ENCODE results near the gene PKD1.
"Not testable (repeated sequence)": the region's sequence is repeated elsewhere in the genome, so short reads cannot be mapped to it uniquely, and the experiment has no call there.

The PKD1 gene

GRCh38 chr16:2115591-2115973, 20.1 kb downstream of the PKD1 start:
- in situ Hi-C loops (cut with MboI; ENCODE audit: low pct_unique_long_range_greater_than_20kb, low sequenced_read_pairs, unreplicated experiment) = no loop called here
- no peak for DNase-seq (ENCODE audit: low spot score)
- no peak for TF ChIP-seq CTCF (IDR thresholded peaks at IDR 0.05; ENCODE audit: extremely low read depth, insufficient read depth, missing control alignments)

DNA sequence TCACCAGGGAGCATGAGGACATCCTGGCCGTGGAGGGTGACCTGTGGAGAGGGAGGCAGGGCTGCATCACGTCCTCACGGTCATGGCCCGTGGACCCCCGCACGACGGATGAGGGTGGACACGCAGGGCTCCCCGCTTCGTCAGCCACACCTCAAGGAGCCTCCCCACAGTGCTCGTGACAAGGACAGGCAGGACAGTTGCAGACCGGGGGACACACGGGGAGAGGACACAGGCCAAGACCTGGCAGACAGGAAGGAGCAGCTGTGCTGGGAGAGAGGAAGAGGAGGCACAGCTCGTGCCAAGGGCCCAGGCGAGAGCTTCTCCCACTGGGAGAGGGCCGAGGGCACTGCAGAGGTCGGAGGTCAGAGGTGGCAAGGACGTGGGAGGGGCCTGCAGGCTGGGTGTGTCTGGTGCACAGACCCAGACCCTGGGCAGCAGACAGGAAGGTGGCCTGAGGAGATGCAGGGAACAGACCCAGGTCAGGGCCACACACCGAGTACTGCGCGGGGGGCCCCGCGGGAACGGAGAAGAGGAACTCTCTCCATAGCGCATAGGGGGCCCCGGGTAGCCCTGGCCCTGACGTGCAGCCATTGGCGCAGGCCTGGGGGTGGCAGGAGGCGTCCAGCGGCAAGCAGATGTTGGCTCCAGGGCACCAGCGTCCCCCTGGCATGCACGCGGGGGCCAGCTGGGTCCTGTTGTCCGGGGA, 20.7 kb downstream of the PKD1 start:
- in situ Hi-C loops (cut with MboI; ENCODE audit: low pct_unique_long_range_greater_than_20kb, low sequenced_read_pairs, unreplicated experiment); DNase-seq (ENCODE audit: low spot score): not testable (repeated sequence)

DNA sequence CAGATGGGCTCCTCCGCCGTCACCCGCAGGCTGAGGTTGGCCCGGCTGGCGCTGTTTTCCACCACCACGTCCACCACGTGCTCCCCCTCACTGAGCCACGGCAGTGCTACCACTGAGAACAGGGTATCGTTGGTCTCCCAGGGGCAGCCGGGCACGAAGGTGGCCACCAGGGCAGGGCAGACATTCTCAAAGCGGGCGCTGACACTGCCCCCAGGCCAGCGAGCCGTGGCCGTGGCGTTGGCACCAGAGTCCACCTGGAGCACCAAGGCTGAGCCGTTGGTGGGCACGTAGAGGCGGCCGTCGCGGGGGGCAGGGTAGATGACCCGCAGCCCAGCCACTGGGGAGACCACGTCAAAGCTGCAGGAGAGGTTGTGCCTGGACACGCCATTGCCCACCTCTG, 21.5 kb downstream of the PKD1 start:
- DNase-seq (ENCODE audit: low spot score); in situ Hi-C loops (cut with MboI; ENCODE audit: low pct_unique_long_range_greater_than_20kb, low sequenced_read_pairs, unreplicated experiment): not testable (repeated sequence)

DNA sequence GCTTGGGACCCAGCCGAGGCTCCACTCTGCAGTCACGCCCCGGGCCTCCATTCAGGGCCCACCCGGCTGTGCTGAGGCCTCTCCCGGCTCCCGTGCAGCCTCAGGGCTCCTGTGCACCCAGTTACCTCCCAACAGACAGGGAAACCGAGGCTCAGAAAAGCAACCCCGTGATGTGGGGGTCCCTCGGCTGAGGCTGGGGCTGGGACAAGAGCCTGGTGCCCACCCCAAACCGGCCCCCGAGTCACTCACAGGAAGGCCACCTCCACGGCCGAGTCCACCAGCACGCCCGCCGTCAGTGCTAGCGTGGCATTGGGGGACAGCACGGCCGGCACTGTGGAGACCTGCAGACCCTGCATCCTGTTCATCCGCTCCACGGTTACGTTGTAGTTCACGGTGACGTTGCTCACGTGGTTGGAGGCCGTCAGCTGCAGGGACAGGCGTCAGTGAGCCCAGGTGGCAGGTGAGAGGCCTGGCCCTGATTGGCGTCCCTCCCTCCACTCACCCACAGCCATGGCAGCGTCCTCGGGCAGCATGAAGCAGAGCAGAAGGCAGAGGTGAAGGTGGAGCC, 23.1 kb downstream of the PKD1 start:
- in situ Hi-C loops (cut with MboI; ENCODE audit: low pct_unique_long_range_greater_than_20kb, low sequenced_read_pairs, unreplicated experiment); DNase-seq (ENCODE audit: low spot score): not testable (repeated sequence)

- in situ Hi-C loops (cut with MboI; ENCODE audit: low pct_unique_long_range_greater_than_20kb, low sequenced_read_pairs, unreplicated experiment); DNase-seq (ENCODE audit: low spot score): not testable (repeated sequence)
Observed at GRCh38 chr16:2111412-2112335, 24.0 kb downstream of the PKD1 start.

GRCh38 chr16:2111009-2111353, 24.7 kb downstream of the PKD1 start:
- DNase-seq (ENCODE audit: low spot score); in situ Hi-C loops (cut with MboI; ENCODE audit: low pct_unique_long_range_greater_than_20kb, low sequenced_read_pairs, unreplicated experiment): not testable (repeated sequence)

- DNase-seq (ENCODE audit: low spot score); in situ Hi-C loops (cut with MboI; ENCODE audit: low pct_unique_long_range_greater_than_20kb, low sequenced_read_pairs, unreplicated experiment): not testable (repeated sequence)
Observed at GRCh38 chr16:2110332-2111008, 25.2 kb downstream of the PKD1 start.

DNA sequence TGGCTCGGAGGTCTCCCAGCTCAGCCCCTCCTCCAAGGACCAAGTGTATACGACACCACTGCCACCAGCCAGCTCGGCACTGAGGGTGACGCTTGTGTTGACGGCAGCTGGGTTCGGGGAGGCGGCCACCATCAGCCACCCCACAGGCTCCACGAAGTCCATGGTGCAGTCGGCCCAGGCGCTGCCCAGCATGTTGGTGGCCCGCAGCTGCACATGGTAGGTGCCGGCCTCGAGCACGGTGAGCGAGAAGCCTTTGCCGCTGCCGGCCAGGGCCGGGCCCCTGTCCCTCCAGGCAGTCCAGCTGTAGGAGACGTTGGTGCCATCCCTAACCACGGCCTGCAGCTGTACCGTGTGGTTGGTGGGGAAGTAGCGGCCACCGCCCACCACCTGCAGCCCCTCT, 25.8 kb downstream of the PKD1 start:
- DNase-seq (ENCODE audit: low spot score); in situ Hi-C loops (cut with MboI; ENCODE audit: low pct_unique_long_range_greater_than_20kb, low sequenced_read_pairs, unreplicated experiment): not testable (repeated sequence)

DNA sequence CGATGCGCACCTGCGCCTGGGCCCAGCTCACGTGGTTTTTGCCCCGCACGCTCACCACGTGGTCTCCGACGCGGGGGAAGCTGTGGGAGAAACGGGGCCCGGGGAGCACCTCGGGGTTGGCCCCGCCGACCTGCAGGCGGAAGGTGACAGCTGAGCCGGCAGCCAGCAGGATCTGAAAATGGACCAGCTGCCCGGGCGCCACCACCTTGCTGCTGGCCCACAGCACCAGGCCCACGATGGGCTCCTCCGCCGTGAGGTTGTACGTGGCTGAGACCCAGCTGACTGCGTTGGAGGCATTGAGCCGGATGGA, 26.5 kb downstream of the PKD1 start:
- in situ Hi-C loops (cut with MboI; ENCODE audit: low pct_unique_long_range_greater_than_20kb, low sequenced_read_pairs, unreplicated experiment); DNase-seq (ENCODE audit: low spot score): not testable (repeated sequence)

DNA sequence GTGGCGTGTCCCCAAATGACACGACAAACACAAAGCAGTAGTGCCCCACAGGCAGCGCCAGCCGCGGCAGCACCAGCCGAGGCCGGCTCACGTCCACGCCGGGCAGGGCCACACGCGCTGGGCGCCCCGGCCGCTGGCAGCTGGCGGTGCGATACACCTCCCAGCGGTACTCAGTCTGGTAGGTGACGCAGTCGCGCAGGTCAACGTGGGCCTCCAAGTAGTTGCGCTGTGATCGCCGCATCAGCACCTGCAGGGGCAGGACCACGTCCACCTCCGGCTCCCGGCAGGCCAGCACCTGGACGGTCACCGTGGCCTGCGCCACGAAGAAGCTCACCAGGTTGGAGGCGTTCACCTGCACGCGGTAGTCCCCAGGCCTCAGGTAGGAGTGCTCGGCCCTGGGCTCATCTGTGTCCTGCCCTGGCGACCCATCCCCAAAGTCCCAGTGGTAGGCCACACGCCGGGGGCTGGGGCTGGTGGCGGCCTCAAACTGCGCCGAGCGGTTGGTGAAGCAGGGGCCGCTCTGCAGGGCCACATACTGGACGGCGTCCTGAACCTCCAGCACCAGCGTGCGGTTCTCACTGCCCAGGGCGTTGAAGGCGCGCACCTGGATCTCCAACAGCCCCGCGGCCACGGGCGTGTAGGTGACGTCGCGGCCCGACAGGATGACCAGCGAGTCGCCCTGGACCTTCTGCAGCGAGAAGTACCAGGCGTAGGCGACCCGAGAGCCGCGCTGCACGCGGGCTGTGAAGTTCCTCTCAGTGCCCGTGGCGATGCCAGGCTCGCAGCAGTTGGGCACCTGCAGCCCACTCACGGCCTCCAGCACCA, 27.0 kb downstream of the PKD1 start:
- in situ Hi-C loops (cut with MboI; ENCODE audit: low pct_unique_long_range_greater_than_20kb, low sequenced_read_pairs, unreplicated experiment); DNase-seq (ENCODE audit: low spot score): not testable (repeated sequence)

DNA sequence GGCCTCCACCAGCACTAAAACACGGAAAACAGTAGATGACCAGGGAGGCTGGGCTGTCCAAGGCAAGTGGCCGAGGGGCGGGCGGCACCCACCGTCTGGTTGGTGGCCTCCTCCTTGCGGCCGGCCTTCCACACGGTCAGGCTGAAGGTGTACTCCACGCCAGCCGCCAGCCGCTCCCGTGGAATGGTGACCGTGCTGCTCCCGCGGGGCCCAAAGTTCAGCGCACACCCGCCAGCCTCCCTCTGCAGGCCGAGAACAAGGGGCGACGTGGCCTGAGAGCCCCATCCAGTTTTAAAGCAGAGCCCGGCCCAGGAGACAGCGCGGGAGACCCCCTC, 27.9 kb downstream of the PKD1 start:
- DNase-seq (ENCODE audit: low spot score); in situ Hi-C loops (cut with MboI; ENCODE audit: low pct_unique_long_range_greater_than_20kb, low sequenced_read_pairs, unreplicated experiment): not testable (repeated sequence)

GRCh38 chr16:2107121-2107790, 28.4 kb downstream of the PKD1 start:
- DNase-seq (ENCODE audit: low spot score); in situ Hi-C loops (cut with MboI; ENCODE audit: low pct_unique_long_range_greater_than_20kb, low sequenced_read_pairs, unreplicated experiment): not testable (repeated sequence)

- in situ Hi-C loops (cut with MboI; ENCODE audit: low pct_unique_long_range_greater_than_20kb, low sequenced_read_pairs, unreplicated experiment); DNase-seq (ENCODE audit: low spot score): not testable (repeated sequence)
Observed at GRCh38 chr16:2106211-2106610, 29.5 kb downstream of the PKD1 start.

GRCh38 chr16:2105769-2106168, 29.9 kb downstream of the PKD1 start:
- DNase-seq (ENCODE audit: low spot score); in situ Hi-C loops (cut with MboI; ENCODE audit: low pct_unique_long_range_greater_than_20kb, low sequenced_read_pairs, unreplicated experiment): not testable (repeated sequence)

- in situ Hi-C loops (cut with MboI; ENCODE audit: low pct_unique_long_range_greater_than_20kb, low sequenced_read_pairs, unreplicated experiment) = not testable (repeated sequence)
Observed at GRCh38 chr16:2105291-2105690, 30.4 kb downstream of the PKD1 start.

More at GRCh38 chr16:2105291-2105690, 30.4 kb downstream of the PKD1 start:
- not testable (repeated sequence) for DNase-seq (ENCODE audit: low spot score)

Measured in GM13977 (cell line).